ENCODE measurements around the gene RPL9.
"Not testable (repeated sequence)": the region's sequence is repeated elsewhere in the genome, so short reads cannot be mapped to it uniquely, and the experiment has no call there.

The RPL9 gene

DNA sequence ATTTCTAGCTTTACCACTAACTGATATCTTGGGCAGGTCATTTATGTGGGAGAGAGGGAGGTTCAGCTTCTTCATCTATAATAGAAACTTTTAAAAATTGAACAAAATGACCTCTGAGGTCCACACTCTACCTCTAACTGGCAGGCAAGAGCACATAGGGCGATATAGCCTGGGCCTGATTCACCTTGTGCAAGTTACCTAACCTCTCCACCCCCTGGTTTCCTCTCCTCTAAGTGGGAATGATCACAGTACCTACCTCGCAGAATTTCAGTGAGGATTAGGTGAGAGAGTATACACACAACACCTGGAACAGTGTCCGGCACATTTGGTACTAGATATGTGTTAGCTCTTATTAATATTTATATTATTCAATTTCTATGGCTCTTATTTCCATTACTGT lies 36.5 kb downstream of the RPL9 start:
- TF ChIP-seq, protein P1, sequence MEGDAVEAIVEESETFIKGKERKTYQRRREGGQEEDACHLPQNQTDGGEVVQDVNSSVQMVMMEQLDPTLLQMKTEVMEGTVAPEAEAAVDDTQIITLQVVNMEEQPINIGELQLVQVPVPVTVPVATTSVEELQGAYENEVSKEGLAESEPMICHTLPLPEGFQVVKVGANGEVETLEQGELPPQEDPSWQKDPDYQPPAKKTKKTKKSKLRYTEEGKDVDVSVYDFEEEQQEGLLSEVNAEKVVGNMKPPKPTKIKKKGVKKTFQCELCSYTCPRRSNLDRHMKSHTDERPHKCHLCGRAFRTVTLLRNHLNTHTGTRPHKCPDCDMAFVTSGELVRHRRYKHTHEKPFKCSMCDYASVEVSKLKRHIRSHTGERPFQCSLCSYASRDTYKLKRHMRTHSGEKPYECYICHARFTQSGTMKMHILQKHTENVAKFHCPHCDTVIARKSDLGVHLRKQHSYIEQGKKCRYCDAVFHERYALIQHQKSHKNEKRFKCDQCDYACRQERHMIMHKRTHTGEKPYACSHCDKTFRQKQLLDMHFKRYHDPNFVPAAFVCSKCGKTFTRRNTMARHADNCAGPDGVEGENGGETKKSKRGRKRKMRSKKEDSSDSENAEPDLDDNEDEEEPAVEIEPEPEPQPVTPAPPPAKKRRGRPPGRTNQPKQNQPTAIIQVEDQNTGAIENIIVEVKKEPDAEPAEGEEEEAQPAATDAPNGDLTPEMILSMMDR (IDR thresholded peaks at IDR 0.05; ENCODE audit: low read depth, low read length, missing control alignments) = no peak
- no peak for DNase-seq (ENCODE audit: extremely low read depth, low read depth)
- no peak overlapping the region for H3K4me3 ChIP-seq (replicated peaks; ENCODE audit: low read depth, low read length)

DNA sequence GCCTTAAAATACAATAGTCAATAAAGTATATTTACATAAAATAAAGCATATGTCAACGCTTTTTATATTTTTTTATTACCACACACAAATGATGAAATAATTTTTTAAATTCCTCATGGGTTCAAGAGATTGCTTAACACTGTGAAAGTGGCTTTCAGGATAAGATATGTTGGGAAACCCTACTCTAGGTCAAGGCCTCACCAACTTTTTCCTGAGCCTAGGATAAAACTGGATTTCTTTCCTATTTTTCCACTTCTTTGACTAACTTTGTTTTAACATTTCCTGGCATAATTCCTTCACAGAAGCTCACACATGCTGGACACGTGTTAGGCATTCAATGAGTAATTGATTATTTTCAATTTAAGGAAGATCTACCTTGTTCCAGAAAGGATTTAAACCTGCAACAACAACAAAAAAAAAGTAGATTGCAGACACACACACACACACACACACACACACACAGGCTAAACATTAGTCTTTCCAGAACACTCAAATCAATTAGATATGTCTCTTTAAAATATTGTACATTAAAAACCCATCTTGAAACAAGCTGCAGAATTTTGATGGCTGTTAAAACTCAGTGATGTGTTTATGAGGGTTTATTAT lies 42.9 kb downstream of the RPL9 start:
- TF ChIP-seq, protein P1 (IDR thresholded peaks at IDR 0.05; ENCODE audit: low read depth, low read length, missing control alignments) = no peak
- DNase-seq (ENCODE audit: extremely low read depth, low read depth) = no peak
- H3K4me3 ChIP-seq (replicated peaks; ENCODE audit: low read depth, low read length) = no peak overlapping the region

DNA sequence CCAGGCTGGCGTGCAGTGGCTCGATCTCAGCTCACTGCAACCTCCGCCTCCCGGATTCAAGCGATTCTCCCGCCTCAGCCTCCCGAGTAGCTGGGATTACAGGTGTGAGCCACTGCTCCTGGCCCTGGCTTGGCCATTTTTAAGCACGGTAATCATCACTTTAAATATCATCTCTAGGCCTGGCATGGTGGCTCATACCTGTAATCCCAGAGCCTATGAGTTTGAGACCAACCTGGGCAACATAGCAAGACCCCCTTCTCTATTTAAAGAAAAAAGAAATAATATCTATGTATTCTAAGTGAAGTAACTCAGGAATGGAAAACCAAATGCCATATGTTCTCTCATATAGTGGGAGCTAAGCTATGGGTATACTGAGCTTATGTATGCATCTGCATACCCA lies 47.2 kb downstream of the RPL9 start:
- not testable (repeated sequence) for H3K4me3 ChIP-seq (replicated peaks; ENCODE audit: low read depth, low read length); DNase-seq (ENCODE audit: extremely low read depth, low read depth)

DNA sequence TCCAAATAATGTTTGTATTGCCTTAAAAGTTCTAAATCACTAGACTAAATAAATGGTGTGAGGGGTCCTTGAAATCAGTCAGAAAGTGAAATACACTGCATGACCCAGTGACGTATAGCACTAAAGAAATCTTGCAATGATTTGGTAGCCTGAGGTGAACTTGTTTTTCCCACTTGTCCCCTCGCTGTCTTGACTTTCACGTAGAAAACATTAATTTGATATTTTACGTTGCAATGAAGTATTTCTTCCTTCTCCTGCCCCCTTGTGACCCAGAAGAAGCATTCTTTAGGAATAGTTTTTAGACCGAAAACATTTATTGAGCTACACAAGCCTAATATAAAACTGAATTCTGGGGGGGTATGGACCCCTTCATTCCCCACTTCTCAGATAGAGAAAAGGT lies 48.3 kb downstream of the RPL9 start:
- no peak overlapping the region for H3K4me3 ChIP-seq (replicated peaks; ENCODE audit: low read depth, low read length)
- no peak for DNase-seq (ENCODE audit: extremely low read depth, low read depth)
- TF ChIP-seq, protein P1 (IDR thresholded peaks at IDR 0.05; ENCODE audit: low read depth, low read length, missing control alignments) = no peak

DNA sequence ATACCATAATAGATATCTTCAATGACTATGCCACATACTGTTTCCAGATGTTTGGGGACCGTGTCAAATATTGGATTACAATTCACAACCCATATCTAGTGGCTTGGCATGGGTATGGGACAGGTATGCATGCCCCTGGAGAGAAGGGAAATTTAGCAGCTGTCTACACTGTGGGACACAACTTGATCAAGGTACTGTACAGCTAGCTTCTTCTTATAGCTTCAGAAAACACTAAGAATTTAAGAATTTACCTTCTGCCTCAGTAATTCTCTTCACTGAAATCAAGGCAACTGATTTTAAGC lies 51.2 kb downstream of the RPL9 start:
- no peak for DNase-seq (ENCODE audit: extremely low read depth, low read depth)
- TF ChIP-seq, protein P1 (IDR thresholded peaks at IDR 0.05; ENCODE audit: low read depth, low read length, missing control alignments) = no peak
- no peak overlapping the region for H3K4me3 ChIP-seq (replicated peaks; ENCODE audit: low read depth, low read length)

DNA sequence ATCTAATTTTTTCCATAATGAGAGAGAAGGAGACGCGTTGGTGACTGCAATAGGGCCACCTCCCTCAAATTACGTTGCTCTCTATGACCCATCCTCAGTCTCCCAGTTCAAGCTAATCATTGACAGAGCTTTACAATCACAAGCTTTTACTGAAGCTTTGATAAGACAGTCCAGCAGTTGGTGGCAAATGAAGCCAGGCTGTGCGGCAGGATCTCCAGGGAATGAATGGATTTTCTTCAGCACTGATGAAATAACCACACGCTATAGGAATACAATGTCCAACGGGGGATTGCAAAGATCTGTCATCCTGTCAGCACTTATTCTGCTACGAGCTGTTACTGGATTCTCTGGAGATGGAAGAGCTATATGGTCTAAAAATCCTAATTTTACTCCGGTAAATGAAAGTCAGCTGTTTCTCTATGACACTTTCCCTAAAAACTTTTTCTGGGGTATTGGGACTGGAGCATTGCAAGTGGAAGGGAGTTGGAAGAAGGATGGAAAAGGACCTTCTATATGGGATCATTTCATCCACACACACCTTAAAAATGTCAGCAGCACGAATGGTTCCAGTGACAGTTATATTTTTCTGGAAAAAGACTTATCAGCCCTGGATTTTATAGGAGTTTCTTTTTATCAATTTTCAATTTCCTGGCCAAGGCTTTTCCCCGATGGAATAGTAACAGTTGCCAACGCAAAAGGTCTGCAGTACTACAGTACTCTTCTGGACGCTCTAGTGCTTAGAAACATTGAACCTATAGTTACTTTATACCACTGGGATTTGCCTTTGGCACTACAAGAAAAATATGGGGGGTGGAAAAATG lies 51.7 kb downstream of the RPL9 start, which contains the start of gene KLB:
TSS of gene KLB (plus strand) at position 168 of the 821 bp plus-strand sequence. CDS start at position 188, 20 bp downstream.
- TF ChIP-seq, protein P1 (IDR thresholded peaks at IDR 0.05; ENCODE audit: low read depth, low read length, missing control alignments) = no peak
- DNase-seq (ENCODE audit: extremely low read depth, low read depth) = no peak
- no peak within 1 kb of the TSS for H3K4me3 ChIP-seq (replicated peaks; ENCODE audit: low read depth, low read length)
